ENCODE results near the gene MYOM1. TPM values are rescaled to one million over a fixed set of nuclear protein-coding genes. Genes with fewer than 3 reads are reported as not detected.

MYOM1 gene
- total and polyA plus RNA-seq, 2 donors (not counting 3 experiments of a cell fraction or from before 2014, with no cell fraction given): 0.08 TPM; not detected in 1

DNA sequence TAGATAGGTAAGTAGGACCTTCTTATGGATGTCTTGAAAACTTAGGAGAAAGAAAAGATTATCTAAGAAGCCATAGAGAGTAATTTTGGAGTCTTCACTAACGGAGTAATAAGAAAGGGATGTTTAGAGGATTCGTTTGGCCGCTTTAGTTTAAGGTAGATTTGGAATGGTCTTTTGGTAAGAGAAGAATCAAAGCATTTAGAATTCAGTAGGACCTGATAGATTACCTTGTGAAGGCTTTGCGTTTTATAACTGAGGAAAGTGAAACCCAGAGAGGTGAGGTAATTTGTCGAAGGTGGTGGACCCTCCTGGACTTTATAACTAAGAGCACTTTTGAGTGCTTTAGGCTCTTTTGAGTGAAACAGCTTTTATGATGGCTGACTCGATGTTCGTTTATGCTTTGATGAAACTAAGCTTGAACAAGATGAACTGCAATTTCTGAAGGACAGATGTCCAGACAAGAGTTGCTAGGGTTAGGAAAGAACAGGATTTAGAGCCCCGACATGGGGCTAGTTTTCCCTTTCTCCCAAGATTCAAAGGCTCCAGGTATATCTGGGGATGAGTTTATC, 43.4 kb upstream of the MYOM1 start:
- intact Hi-C loops (cut with micrococcal nuclease) (loop anchor here (5.0 kb wide), 4 partner anchors 189 to 529 kb away; partner anchors contain the start of genes LPIN2 and TGIF1), dilution Hi-C loops (cut with MboI; ENCODE audit: extremely low pct_ligation_motif_present, low sequenced_read_pairs) (loop anchor here (25.0 kb wide), 1 partner anchor 199 kb away; the partner anchor contains the start of gene TGIF1)
- Histone ChIP-seq H2AFZ (ENCODE audit: low read depth, low read length) (no peak overlapping the region), H3K4me3 (replicated peaks in 1 of 3; ENCODE audit: insufficient read depth in 1 of 3, low read depth in 1 of 3, low read length in 3 of 3) (peak overlapping the region; percentile 93 to 100 (median 97)), H4K20me1 (replicated peaks; ENCODE audit: control insufficient read depth, extremely low read depth, insufficient read depth, low read length) (peaks cover 31% of the 10 kb centered on the region), H3K36me3 (ENCODE audit: control insufficient read depth in 2 of 2, extremely low read depth in 1 of 2, insufficient read depth in 2 of 2, low read length in 2 of 2) (peaks cover 4 to 5% of the 10 kb centered on the region in 2 experiments), H3K27me3 (ENCODE audit: control insufficient read depth in 2 of 2, insufficient read depth in 2 of 2, low read length in 2 of 2) (no peaks in the 10 kb centered on the region), H3K79me2 (ENCODE audit: control insufficient read depth, insufficient read depth, low read length) (peaks cover 66% of the 10 kb centered on the region), H3K9me1 (replicated peaks; ENCODE audit: control insufficient read depth, extremely low read depth, insufficient read depth, low read length) (peaks cover 3% of the 10 kb centered on the region), H3K4me2 (ENCODE audit: insufficient read depth, low read length) (peak overlapping the region; percentile 97), H3K27ac (ENCODE audit: insufficient read depth, low read depth, low read length) (peak overlapping the region; percentile 94), H3K9me3 (replicated peaks; ENCODE audit: control insufficient read depth, insufficient read depth, low read length) (no peaks in the 10 kb centered on the region), H3K9ac (replicated peaks; ENCODE audit: extremely low read depth, insufficient read depth, low read length) (peak overlapping the region; percentile 100), H3K4me1 (ENCODE audit: control insufficient read depth, extremely low read depth, insufficient read depth, low read length) (peaks cover 51% of the 10 kb centered on the region)
- FAIRE-seq: no peak
- POLR2A ChIA-PET: interaction anchor here (0.6 to 2.0 kb wide), 5 partner anchors 8 to 264 kb away, joined by 3 to 17 read pairs (median 4); partner anchors contain the start of gene MYL12A
- DNase-seq (ENCODE audit: low read depth, low spot score): no peak
- CTCF ChIA-PET: interaction anchor here (1.0 to 1.7 kb wide), 6 partner anchors 14 to 607 kb away, joined by 4 to 8 read pairs (median 4); partner anchors contain the start of gene MYL12A
- BruUV-seq (replicated peaks): TSS peak; percentile 31
- TF ChIP-seq EZH2 (IDR thresholded peaks at IDR 0.05; ENCODE audit: borderline replicate concordance, low read depth, low read length, severe bottlenecking) (no peak), JUN (IDR thresholded peaks at IDR 0.05; ENCODE audit: borderline replicate concordance, insufficient read depth, insufficient read length, low read depth) (no peak), POLR2A (IDR thresholded peaks at IDR 0.05; ENCODE audit: low read depth, low read length) (peak; percentile 34), POLR2AphosphoS5 (IDR thresholded peaks at IDR 0.05; ENCODE audit: insufficient read depth, low read depth, low read length) (peak; percentile 15)
